Measurements from ENCODE around the gene MAGEA9B.
"Not testable (repeated sequence)": the region's sequence is repeated elsewhere in the genome, so short reads cannot be mapped to it uniquely, and the experiment has no call there.

DNA sequence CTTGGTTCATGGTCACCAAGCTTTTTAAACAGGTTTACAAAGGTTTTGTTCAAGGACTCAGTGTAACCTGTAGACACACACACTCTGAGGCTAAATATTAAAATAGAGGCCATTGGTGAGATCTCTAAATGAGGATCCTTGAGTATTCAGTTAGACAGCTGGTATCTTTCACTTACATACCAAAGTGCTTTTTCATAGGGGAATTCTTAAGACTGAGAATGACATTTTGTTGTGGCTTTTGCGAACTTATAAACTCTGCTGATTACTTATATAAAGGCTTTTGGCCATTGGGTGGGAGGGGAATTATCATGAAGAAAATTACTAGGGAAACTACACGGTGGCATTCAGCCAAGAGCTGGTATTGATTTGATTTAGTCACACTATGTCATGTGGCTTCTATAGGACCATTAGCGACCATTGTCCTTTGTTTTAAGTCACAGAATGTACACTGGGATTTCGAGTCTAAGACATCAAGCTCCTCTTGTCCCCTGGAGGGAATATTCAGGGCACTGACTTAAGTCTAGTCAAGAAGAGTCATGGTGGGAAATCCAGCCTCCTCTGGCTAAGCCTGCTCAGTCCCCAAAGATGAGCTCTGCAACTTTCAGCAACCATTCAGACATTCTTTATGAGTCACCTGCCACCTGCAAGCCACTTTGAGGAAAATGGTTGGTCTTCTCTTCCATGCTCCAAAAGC lies 35.9 kb downstream of the MAGEA9B start:
- not testable (repeated sequence) for TF ChIP-seq ESRRA (IDR thresholded peaks at IDR 0.05; ENCODE audit: low read length); POLR2A (IDR thresholded peaks at IDR 0.05; ENCODE audit: low read depth, low read length)
